HepG2 (cell line): ENCODE data around the gene CCDC150. TPM values are rescaled to one million over a fixed set of nuclear protein-coding genes. Genes with fewer than 3 reads are reported as not detected.
A peak's percentile ranks its signal among the peaks of the same experiment; 100 is the strongest.

ENCODE experiments used
- ARNT ChIP-seq: fragments of 450-650 bp; IDR thresholded peaks from 2 replicates; pipeline ENCODE4 v1.6.1; 2017
- SALL1 ChIP-seq: sonication (generic); formaldehyde crosslinking; IDR thresholded peaks from 2 replicates; pipeline ENCODE4 v1.8.0; 2022; ENCODE audit warnings: mild to moderate bottlenecking, missing genetic modification reagents
- THAP11 ChIP-seq: IDR thresholded peaks from 2 replicates; pipeline ENCODE4 v1.6.1; 2016; ENCODE audit warnings: missing biosample characterization, missing genetic modification reagents
- YEATS4 ChIP-seq: sonication (generic); formaldehyde crosslinking; IDR thresholded peaks from 2 replicates; pipeline ENCODE4 v1.4.0; 2020; ENCODE audit warnings: missing genetic modification reagents, borderline replicate concordance
- ZBTB38 ChIP-seq: sonication (generic); formaldehyde crosslinking; IDR thresholded peaks from 2 replicates; pipeline ENCODE4 v1.5.1; 2020; ENCODE audit warnings: mild to moderate bottlenecking, missing genetic modification reagents
- ZNF644 ChIP-seq: IDR thresholded peaks from 2 replicates; pipeline ENCODE4 v1.6.1; 2016; ENCODE audit warnings: low read depth
- ZNF781 ChIP-seq: sonication (generic); formaldehyde crosslinking; IDR thresholded peaks from 2 replicates; pipeline ENCODE4 v1.5.1; 2020; ENCODE audit warnings: borderline replicate concordance, mild to moderate bottlenecking, missing genetic modification reagents; ENCODE audit errors: not compliant biosample characterization
- polyA plus RNA-seq, 8 experiments: library from polyadenylated mRNA; depleted of rRNA in 3 of 8; stranded (reverse) in 7 of 8; unstranded in 1 of 8; fragments of >200 nt; fragmentation: Illumina TruSeq in 4 of 8; extraction: Trizol in 4 of 8; gene quantifications; 2 replicates each; pipeline versions ENCODE4 v1.2.1 to v1.2.3, GENCODE V29; 2011 to 2016; ENCODE audit warnings: low read depth in 4 of 8, missing spikeins in 1 of 8, mixed read lengths in 1 of 8; ENCODE audit not compliant: insufficient read depth in 1 of 8
- total RNA-seq, 5 experiments: library from RNA; depleted of rRNA; stranded (reverse); fragments of >200 nt; fragmentation: Illumina TruSeq; extraction: Trizol; gene quantifications; 2 replicates each; pipeline ENCODE4 v1.2.3, GENCODE V29; 2016; ENCODE audit warnings: low read depth in 1 of 5
- TF ChIP-seq, protein P1 (sequence below): sonication (generic); formaldehyde crosslinking; IDR thresholded peaks from 2 replicates; pipeline ENCODE4 v1.5.1; 2020; ENCODE audit warnings: missing genetic modification reagents, mild to moderate bottlenecking, borderline replicate concordance
- TF ChIP-seq, protein P2 (sequence below): sonication (generic); formaldehyde crosslinking; IDR thresholded peaks from 2 replicates; pipeline ENCODE4 v1.5.0; 2020; ENCODE audit warnings: missing genetic modification reagents
- TF ChIP-seq, protein P3 (sequence below): sonication (generic); formaldehyde crosslinking; IDR thresholded peaks from 2 replicates; pipeline ENCODE4 v1.4.0; 2020; ENCODE audit warnings: missing genetic modification reagents
- TF ChIP-seq, protein P4 (sequence below): sonication (generic); formaldehyde crosslinking; IDR thresholded peaks from 2 replicates; pipeline ENCODE4 v1.4.0; 2020; ENCODE audit warnings: missing genetic modification reagents, borderline replicate concordance
- TF ChIP-seq, protein P5 (sequence below): IDR thresholded peaks from 2 replicates; pipeline ENCODE4 v1.6.1; 2016; ENCODE audit warnings: low read depth, control low read depth

CCDC150 gene
- total and polyA plus RNA-seq, 2 of the 13 experiments (the other 11 are each of a cell fraction or from before 2014, with no cell fraction given) = 14.9 to 32.6 TPM

DNA sequence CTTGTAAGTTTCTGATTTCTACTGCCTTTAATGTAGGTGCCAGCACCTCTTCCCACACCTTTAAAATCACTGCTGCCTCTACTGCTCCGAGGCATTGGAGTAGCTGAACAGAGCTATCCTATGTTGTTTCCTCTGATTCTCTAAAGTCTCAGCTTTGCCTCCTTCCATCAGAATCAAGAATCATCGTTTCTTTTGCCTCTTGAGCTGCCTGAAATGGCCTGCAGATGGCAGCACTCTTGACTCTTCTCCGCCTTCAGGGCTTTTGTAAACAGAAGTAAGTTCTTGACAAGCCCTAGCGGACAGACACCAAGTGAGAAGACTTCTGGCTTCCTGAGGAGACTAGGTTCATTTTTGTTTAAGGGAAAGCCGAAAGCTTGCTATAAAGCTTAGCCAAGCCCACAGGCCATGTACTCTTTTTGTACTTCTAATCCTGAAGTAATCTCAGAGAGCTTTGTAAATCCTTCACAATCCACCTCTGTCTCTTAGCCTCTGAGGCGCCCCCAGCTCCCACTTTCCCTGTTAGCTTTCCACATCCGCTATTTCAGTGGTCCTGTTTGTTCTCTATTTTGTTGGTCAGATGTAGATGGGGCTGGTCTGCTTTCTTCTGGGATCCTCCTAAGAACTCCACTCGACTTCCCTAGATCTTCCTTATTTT, 111.6 kb downstream of the CCDC150 start (continued):
- TF ChIP-seq ZBTB38 (peak; percentile 45; the same call in 1 of the 2 replicates), THAP11 (CRISPR knock-in tag) (peak; percentile 61), ZNF781 (CRISPR knock-in tag) (peak; percentile 28), SALL1 (CRISPR knock-in tag) (peak; percentile 10; the same call in 1 of the 2 replicates), YEATS4 (CRISPR knock-in tag) (0 out of 2 replicates have a peak, but pooled peaks have one; percentile 29), ZNF644 (peak; percentile 57; the same call in 1 of the 2 replicates), ARNT (no peak)
- TF ChIP-seq, protein P1, sequence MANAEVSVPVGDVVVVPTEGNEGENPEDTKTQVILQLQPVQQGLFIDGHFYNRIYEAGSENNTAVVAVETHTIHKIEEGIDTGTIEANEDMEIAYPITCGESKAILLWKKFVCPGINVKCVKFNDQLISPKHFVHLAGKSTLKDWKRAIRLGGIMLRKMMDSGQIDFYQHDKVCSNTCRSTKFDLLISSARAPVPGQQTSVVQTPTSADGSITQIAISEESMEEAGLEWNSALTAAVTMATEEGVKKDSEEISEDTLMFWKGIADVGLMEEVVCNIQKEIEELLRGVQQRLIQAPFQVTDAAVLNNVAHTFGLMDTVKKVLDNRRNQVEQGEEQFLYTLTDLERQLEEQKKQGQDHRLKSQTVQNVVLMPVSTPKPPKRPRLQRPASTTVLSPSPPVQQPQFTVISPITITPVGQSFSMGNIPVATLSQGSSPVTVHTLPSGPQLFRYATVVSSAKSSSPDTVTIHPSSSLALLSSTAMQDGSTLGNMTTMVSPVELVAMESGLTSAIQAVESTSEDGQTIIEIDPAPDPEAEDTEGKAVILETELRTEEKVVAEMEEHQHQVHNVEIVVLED (CRISPR knock-in tag) = peak; percentile 29; the same call in 1 of the 2 replicates
- TF ChIP-seq, protein P2, sequence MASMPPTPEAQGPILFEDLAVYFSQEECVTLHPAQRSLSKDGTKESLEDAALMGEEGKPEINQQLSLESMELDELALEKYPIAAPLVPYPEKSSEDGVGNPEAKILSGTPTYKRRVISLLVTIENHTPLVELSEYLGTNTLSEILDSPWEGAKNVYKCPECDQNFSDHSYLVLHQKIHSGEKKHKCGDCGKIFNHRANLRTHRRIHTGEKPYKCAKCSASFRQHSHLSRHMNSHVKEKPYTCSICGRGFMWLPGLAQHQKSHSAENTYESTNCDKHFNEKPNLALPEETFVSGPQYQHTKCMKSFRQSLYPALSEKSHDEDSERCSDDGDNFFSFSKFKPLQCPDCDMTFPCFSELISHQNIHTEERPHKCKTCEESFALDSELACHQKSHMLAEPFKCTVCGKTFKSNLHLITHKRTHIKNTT (CRISPR knock-in tag) = no peak
- TF ChIP-seq, protein P3, sequence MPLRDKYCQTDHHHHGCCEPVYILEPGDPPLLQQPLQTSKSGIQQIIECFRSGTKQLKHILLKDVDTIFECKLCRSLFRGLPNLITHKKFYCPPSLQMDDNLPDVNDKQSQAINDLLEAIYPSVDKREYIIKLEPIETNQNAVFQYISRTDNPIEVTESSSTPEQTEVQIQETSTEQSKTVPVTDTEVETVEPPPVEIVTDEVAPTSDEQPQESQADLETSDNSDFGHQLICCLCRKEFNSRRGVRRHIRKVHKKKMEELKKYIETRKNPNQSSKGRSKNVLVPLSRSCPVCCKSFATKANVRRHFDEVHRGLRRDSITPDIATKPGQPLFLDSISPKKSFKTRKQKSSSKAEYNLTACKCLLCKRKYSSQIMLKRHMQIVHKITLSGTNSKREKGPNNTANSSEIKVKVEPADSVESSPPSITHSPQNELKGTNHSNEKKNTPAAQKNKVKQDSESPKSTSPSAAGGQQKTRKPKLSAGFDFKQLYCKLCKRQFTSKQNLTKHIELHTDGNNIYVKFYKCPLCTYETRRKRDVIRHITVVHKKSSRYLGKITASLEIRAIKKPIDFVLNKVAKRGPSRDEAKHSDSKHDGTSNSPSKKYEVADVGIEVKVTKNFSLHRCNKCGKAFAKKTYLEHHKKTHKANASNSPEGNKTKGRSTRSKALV (CRISPR knock-in tag) = 0 out of 2 replicates have a peak, but pooled peaks have one; percentile 21
- TF ChIP-seq, protein P4, sequence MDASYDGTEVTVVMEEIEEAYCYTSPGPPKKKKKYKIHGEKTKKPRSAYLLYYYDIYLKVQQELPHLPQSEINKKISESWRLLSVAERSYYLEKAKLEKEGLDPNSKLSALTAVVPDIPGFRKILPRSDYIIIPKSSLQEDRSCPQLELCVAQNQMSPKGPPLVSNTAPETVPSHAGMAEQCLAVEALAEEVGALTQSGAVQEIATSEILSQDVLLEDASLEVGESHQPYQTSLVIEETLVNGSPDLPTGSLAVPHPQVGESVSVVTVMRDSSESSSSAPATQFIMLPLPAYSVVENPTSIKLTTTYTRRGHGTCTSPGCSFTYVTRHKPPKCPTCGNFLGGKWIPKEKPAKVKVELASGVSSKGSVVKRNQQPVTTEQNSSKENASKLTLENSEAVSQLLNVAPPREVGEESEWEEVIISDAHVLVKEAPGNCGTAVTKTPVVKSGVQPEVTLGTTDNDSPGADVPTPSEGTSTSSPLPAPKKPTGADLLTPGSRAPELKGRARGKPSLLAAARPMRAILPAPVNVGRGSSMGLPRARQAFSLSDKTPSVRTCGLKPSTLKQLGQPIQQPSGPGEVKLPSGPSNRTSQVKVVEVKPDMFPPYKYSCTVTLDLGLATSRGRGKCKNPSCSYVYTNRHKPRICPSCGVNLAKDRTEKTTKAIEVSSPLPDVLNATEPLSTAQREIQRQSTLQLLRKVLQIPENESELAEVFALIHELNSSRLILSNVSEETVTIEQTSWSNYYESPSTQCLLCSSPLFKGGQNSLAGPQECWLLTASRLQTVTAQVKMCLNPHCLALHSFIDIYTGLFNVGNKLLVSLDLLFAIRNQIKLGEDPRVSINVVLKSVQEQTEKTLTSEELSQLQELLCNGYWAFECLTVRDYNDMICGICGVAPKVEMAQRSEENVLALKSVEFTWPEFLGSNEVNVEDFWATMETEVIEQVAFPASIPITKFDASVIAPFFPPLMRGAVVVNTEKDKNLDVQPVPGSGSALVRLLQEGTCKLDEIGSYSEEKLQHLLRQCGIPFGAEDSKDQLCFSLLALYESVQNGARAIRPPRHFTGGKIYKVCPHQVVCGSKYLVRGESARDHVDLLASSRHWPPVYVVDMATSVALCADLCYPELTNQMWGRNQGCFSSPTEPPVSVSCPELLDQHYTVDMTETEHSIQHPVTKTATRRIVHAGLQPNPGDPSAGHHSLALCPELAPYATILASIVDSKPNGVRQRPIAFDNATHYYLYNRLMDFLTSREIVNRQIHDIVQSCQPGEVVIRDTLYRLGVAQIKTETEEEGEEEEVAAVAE (CRISPR knock-in tag) = peak; percentile 21; the same call in 1 of the 2 replicates
- TF ChIP-seq, protein P5, sequence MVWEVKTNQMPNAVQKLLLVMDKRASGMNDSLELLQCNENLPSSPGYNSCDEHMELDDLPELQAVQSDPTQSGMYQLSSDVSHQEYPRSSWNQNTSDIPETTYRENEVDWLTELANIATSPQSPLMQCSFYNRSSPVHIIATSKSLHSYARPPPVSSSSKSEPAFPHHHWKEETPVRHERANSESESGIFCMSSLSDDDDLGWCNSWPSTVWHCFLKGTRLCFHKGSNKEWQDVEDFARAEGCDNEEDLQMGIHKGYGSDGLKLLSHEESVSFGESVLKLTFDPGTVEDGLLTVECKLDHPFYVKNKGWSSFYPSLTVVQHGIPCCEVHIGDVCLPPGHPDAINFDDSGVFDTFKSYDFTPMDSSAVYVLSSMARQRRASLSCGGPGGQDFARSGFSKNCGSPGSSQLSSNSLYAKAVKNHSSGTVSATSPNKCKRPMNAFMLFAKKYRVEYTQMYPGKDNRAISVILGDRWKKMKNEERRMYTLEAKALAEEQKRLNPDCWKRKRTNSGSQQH (CRISPR knock-in tag) = no peak
